DOHH2 (cell line): ENCODE data around the gene MYD88.
A peak's percentile ranks its signal among the peaks of the same experiment; 100 is the strongest.

Experiments used
- H3F3A ChIP-seq: fragments of 200-600 bp; sonication (generic), shearing (Covaris generic); 2 replicates; pipeline ENCODE4 v1.6.0; 2016; ENCODE audit warnings: antibody characterized with exemption, mild to moderate bottlenecking; ENCODE audit not compliant: control insufficient read depth, insufficient read depth
- H3K27ac ChIP-seq: fragments of 200-600 bp; sonication (generic); 2 replicates; pipeline ENCODE4 v1.5.1; 2014; ENCODE audit warnings: low read depth, mild to moderate bottlenecking, low read length, moderate library complexity
- H3K27me3 ChIP-seq: fragments of 200-600 bp; sonication (generic); 2 replicates; pipeline ENCODE4 v1.6.1; 2014; ENCODE audit warnings: mild to moderate bottlenecking, low read length, mixed read lengths; ENCODE audit not compliant: control insufficient read depth
- H3K36me3 ChIP-seq: fragments of 200-600 bp; sonication (generic); 2 replicates; pipeline ENCODE4 v1.6.1; 2014; ENCODE audit warnings: mild to moderate bottlenecking, low read length, moderate library complexity, mixed read lengths; ENCODE audit not compliant: control insufficient read depth
- H3K4me1 ChIP-seq: fragments of 200-600 bp; sonication (generic); 2 replicates; pipeline ENCODE4 v1.6.1; 2014; ENCODE audit warnings: mild to moderate bottlenecking, low read length, mixed read lengths; ENCODE audit not compliant: control insufficient read depth
- H3K4me2 ChIP-seq: fragments of 200-600 bp; sonication (generic); 2 replicates; pipeline ENCODE4 v1.6.0; 2014; ENCODE audit warnings: mild to moderate bottlenecking, low read length, moderate library complexity
- H3K4me3 ChIP-seq: fragments of 200-600 bp; sonication (generic); 2 replicates; pipeline ENCODE4 v1.5.1; 2014; ENCODE audit warnings: mild to moderate bottlenecking, low read length, mixed read lengths
- H3K79me2 ChIP-seq: fragments of 200-600 bp; sonication (generic); 2 replicates; pipeline ENCODE4 v1.6.1; 2014; ENCODE audit warnings: mild to moderate bottlenecking, low read length, mixed read lengths; ENCODE audit not compliant: control insufficient read depth
- H3K9me2 ChIP-seq: fragments of 200-600 bp; sonication (generic); replicated peaks from 2 replicates; pipeline ENCODE4 v1.6.1; 2014; ENCODE audit warnings: mild to moderate bottlenecking, low read length, mixed read lengths; ENCODE audit not compliant: control insufficient read depth
- H3K9me3 ChIP-seq: fragments of 200-600 bp; sonication (generic); 2 replicates; pipeline ENCODE4 v1.6.1; 2014; ENCODE audit warnings: antibody characterized with exemption, low read length, mixed read lengths; ENCODE audit not compliant: control insufficient read depth, insufficient read depth
- H4K20me1 ChIP-seq: fragments of 200-600 bp; sonication (generic); 2 replicates; pipeline ENCODE4 v1.6.0; 2014; ENCODE audit warnings: low read depth, mild to moderate bottlenecking, antibody characterized with exemption, low read length, moderate library complexity; ENCODE audit not compliant: control insufficient read depth, insufficient read depth
- CTCF ChIP-seq: fragments of 200-600 bp; sonication (generic); IDR thresholded peaks from one replicate; pipeline ENCODE4 v1.5.1; 2014; ENCODE audit warnings: antibody characterized with exemption, mild to moderate bottlenecking, low read depth, low read length; ENCODE audit not compliant: poor library complexity, severe bottlenecking
- EZH2phosphoT487 ChIP-seq: fragments of 200-600 bp; sonication (generic); IDR thresholded peaks from 2 replicates; pipeline ENCODE4 v1.6.1; 2017; ENCODE audit warnings: borderline replicate concordance, mild to moderate bottlenecking, antibody characterized with exemption, low read length, moderate library complexity, mixed read lengths

The MYD88 gene

GRCh38 chr3:38136393-38136776, 2.1 kb upstream of the MYD88 start:
- peaks cover 68% of the 10 kb centered on the region for H3K36me3 ChIP-seq
- peaks cover 35% of the 10 kb centered on the region for H3K4me1 ChIP-seq
- peak overlapping the region; percentile 17; the same call in 1 of the 2 replicates for H3K27ac ChIP-seq
- H3K79me2 ChIP-seq, result peaks cover 48% of the 10 kb centered on the region
- TF ChIP-seq CTCF (no peak), EZH2phosphoT487 (no peak)
- H3K9me2 ChIP-seq, result no peaks in the 10 kb centered on the region
- H3K4me3 ChIP-seq, result peak overlapping the region; percentile 90
- H3K9me3 ChIP-seq, result no peaks in the 10 kb centered on the region
- H3F3A ChIP-seq, result no peaks in the 10 kb centered on the region
- peaks cover 3% of the 10 kb centered on the region; the same call in 1 of the 2 replicates for H4K20me1 ChIP-seq
- no peaks in the 10 kb centered on the region for H3K27me3 ChIP-seq
- peak overlapping the region; percentile 94 for H3K4me2 ChIP-seq

- H3K9me3 ChIP-seq, result no peaks in the 10 kb centered on the region
- TF ChIP-seq CTCF (no peak), EZH2phosphoT487 (no peak)
- no peaks in the 10 kb centered on the region for H3K27me3 ChIP-seq
- peak within 1 kb of the TSS; percentile 90 for H3K4me3 ChIP-seq
- peaks cover 3% of the 10 kb centered on the region; the same call in 1 of the 2 replicates for H4K20me1 ChIP-seq
- peak within 1 kb of the TSS; percentile 94 for H3K4me2 ChIP-seq
- H3K27ac ChIP-seq, result peak within 1 kb of the TSS; percentile 37
- H3K4me1 ChIP-seq, result peaks cover 35% of the 10 kb centered on the region
- H3F3A ChIP-seq, result no peaks in the 10 kb centered on the region
- peaks cover 68% of the 10 kb centered on the region for H3K36me3 ChIP-seq
- H3K79me2 ChIP-seq, result peaks cover 48% of the 10 kb centered on the region
- H3K9me2 ChIP-seq, result no peaks in the 10 kb centered on the region
These were observed 1.5 kb upstream of the MYD88 start, which contains the start of gene ACAA1 for GRCh38 chr3:38136777-38137614. ACAA1 (minus strand) TSS chr3:38137127; CDS start chr3:38137035, 92 bp downstream.

GRCh38 chr3:38137615-38138348, 679 bp upstream of the MYD88 start:
- H4K20me1 ChIP-seq, result 0 out of 2 replicates have a peak, but pooled peaks cover 3% of the 10 kb centered on the region
- H3K27me3 ChIP-seq, result no peaks in the 10 kb centered on the region
- H3K4me3 ChIP-seq, result peak overlapping the region; percentile 90
- TF ChIP-seq CTCF (no peak), EZH2phosphoT487 (no peak)
- no peaks in the 10 kb centered on the region for H3K9me2 ChIP-seq
- 0 out of 2 replicates have a peak, but pooled peaks cover 2% of the 10 kb centered on the region for H3F3A ChIP-seq
- H3K79me2 ChIP-seq, result peaks cover 48% of the 10 kb centered on the region
- H3K27ac ChIP-seq, result peak overlapping the region; percentile 37
- H3K36me3 ChIP-seq, result peaks cover 67% of the 10 kb centered on the region
- no peaks in the 10 kb centered on the region for H3K9me3 ChIP-seq
- H3K4me2 ChIP-seq, result peak overlapping the region; percentile 65
- peaks cover 35% of the 10 kb centered on the region for H3K4me1 ChIP-seq
